ENCODE results near the gene OR2H1. TPM values are rescaled to one million over a fixed set of nuclear protein-coding genes. Genes with fewer than 3 reads are reported as not detected.

The OR2H1 gene
- total and polyA plus RNA-seq, 2 donors (not counting 1 experiment from before 2014, with no cell fraction given) = not detected

GRCh38 chr6:29504961-29505360 is 48.0 kb downstream of the OR2H1 start:
- peaks cover 0 to 7% (median 1%) of the 10 kb centered on the region in 4 experiments for H3K27me3 ChIP-seq (replicated peaks in 1 of 4; ENCODE audit: control extremely low read depth in 1 of 4, control insufficient read depth in 3 of 4, insufficient read depth in 4 of 4, low read length in 3 of 4)
- H2AFZ ChIP-seq (ENCODE audit: insufficient read depth, low read depth, low read length, poor library complexity, severe bottlenecking) = no peak overlapping the region
- no peak overlapping the region for H3K4me2 ChIP-seq (replicated peaks; ENCODE audit: low read depth, low read length, poor library complexity, severe bottlenecking)
- no peak overlapping the region for H3K4me3 ChIP-seq (ENCODE audit: control extremely low read depth in 1 of 5, extremely low read depth in 1 of 5, insufficient read depth in 1 of 5, low read depth in 2 of 5, low read length in 4 of 5)
- H3K9me3 ChIP-seq (ENCODE audit: control extremely low read depth in 1 of 3, control insufficient read depth in 2 of 3, insufficient read depth in 1 of 3, low read length in 2 of 3) = no peaks in the 10 kb centered on the region
- Mint-ChIP-seq H3K27ac (no peak overlapping the region), H3K4me3 (no peak overlapping the region), H3K4me1 (no peaks in the 10 kb centered on the region), H3K27me3 (peaks cover 22% of the 10 kb centered on the region), H3K9me3 (ENCODE audit: insufficient read depth) (no peaks in the 10 kb centered on the region)
- WGBS (ENCODE audit: insufficient coverage) = no CpG with 5 or more reads among the region's 2 CpGs
- ChIA-PET CTCF (no interaction called here), POLR2A (no interaction called here)
- H3K9ac ChIP-seq (ENCODE audit: low read length) = no peak overlapping the region
- no peaks in the 10 kb centered on the region for H3K36me3 ChIP-seq (replicated peaks in 1 of 2; ENCODE audit: control extremely low read depth in 1 of 2, control insufficient read depth in 1 of 2, extremely low read depth in 1 of 2, insufficient read depth in 2 of 2, low read length in 1 of 2)
- TF ChIP-seq EZH2 (IDR thresholded peaks at IDR 0.05; ENCODE audit: borderline replicate concordance, insufficient read depth, low read depth, low read length, poor library complexity, severe bottlenecking) = no peak
- TF ChIP-seq CTCF (IDR thresholded peaks at IDR 0.05) = no peak
- H3K79me2 ChIP-seq (ENCODE audit: control insufficient read depth, insufficient read depth, low read length) = no peaks in the 10 kb centered on the region
- H4K20me1 ChIP-seq (ENCODE audit: control insufficient read depth, insufficient read depth, low read length, poor library complexity, severe bottlenecking) = no peaks in the 10 kb centered on the region
- intact Hi-C loops (cut with micrococcal nuclease) = no loop called here
- no peaks in the 10 kb centered on the region for H3K4me1 ChIP-seq (ENCODE audit: control insufficient read depth in 2 of 2, insufficient read depth in 2 of 2, low read length in 2 of 2)
- DNase-seq (no peak), ATAC-seq (ENCODE audit: low read depth) (no peak)
- no peak overlapping the region for H3K27ac ChIP-seq (ENCODE audit: low read length in 2 of 2)

GRCh38 chr6:29505808-29506207 is 48.9 kb downstream of the OR2H1 start:
- Histone ChIP-seq H3K4me3 (ENCODE audit: control extremely low read depth in 1 of 5, extremely low read depth in 1 of 5, insufficient read depth in 1 of 5, low read depth in 2 of 5, low read length in 4 of 5) (no peak overlapping the region), H3K27ac (ENCODE audit: low read length in 2 of 2) (no peak overlapping the region), H3K9me3 (ENCODE audit: control extremely low read depth in 1 of 3, control insufficient read depth in 2 of 3, insufficient read depth in 1 of 3, low read length in 2 of 3) (no peaks in the 10 kb centered on the region), H3K4me1 (ENCODE audit: control insufficient read depth in 2 of 2, insufficient read depth in 2 of 2, low read length in 2 of 2) (no peaks in the 10 kb centered on the region), H3K27me3 (replicated peaks in 1 of 4; ENCODE audit: control extremely low read depth in 1 of 4, control insufficient read depth in 3 of 4, insufficient read depth in 4 of 4, low read length in 3 of 4) (peaks cover 0 to 7% (median 1%) of the 10 kb centered on the region in 4 experiments), H3K36me3 (replicated peaks in 1 of 2; ENCODE audit: control extremely low read depth in 1 of 2, control insufficient read depth in 1 of 2, extremely low read depth in 1 of 2, insufficient read depth in 2 of 2, low read length in 1 of 2) (no peaks in the 10 kb centered on the region), H3K79me2 (ENCODE audit: control insufficient read depth, insufficient read depth, low read length) (no peaks in the 10 kb centered on the region), H3K4me2 (replicated peaks; ENCODE audit: low read depth, low read length, poor library complexity, severe bottlenecking) (no peak overlapping the region), H3K9ac (ENCODE audit: low read length) (no peak overlapping the region), H4K20me1 (ENCODE audit: control insufficient read depth, insufficient read depth, low read length, poor library complexity, severe bottlenecking) (no peaks in the 10 kb centered on the region), H2AFZ (ENCODE audit: insufficient read depth, low read depth, low read length, poor library complexity, severe bottlenecking) (no peak overlapping the region)
- ATAC-seq (ENCODE audit: low read depth) (no peak), DNase-seq (no peak)
- CTCF ChIA-PET = no interaction called here
- Mint-ChIP-seq H3K4me1 (no peaks in the 10 kb centered on the region), H3K27me3 (peaks cover 15% of the 10 kb centered on the region), H3K9me3 (ENCODE audit: insufficient read depth) (no peaks in the 10 kb centered on the region), H3K27ac (no peak overlapping the region), H3K4me3 (no peak overlapping the region)
- TF ChIP-seq CTCF (IDR thresholded peaks at IDR 0.05) = no peak
- TF ChIP-seq EZH2 (IDR thresholded peaks at IDR 0.05; ENCODE audit: borderline replicate concordance, insufficient read depth, low read depth, low read length, poor library complexity, severe bottlenecking) = no peak
- intact Hi-C loops (cut with micrococcal nuclease) = no loop called here
- POLR2A ChIA-PET = no interaction called here
- 89% methylated on average over 3 of the region's 3 CpGs for WGBS (ENCODE audit: insufficient coverage)

All from B cell (primary cell).